ENCODE results near the gene MSS51.

The MSS51 gene

DNA sequence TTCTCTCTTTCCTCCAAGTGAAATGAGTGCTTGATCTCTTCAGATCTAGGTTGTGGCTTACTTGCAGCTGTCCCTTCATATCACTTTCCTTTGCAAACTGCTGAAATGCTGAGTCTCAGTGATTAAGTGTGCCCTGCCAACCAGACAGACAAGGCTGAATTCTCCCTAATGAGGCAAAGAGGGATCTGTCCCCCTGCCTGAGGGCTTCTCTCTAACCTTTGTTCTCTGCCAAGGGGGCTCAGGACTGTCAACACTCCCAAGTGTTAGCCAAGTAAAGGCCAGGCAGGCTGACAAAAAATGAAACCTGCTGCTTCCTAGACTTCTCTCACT, at the start of gene MSS51:
Gene MSS51 (minus strand): TSS at position 24 of the 330 bp plus-strand sequence. CDS start 5,277 bp downstream, outside the sequence.
- DNase-seq = no peak

DNA sequence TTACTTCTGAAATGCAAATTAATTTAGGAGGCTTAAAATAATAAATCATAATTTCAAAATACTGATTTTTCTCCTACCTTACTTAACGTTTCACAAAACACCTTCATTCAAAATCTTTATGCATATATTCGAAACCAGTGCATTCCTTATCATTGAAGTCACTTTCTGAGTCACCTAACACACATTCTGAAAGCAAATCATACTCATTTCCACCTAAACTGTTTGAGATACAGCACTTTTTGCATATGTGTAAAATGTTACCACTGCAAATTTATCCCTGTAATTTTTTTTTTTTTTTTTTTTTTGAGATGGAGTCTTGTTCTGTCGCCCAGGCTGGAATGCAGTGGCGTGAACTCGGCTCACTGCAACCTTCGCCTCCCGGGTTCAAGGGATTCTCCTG, 46.8 kb upstream of the MSS51 start:
- no peak for DNase-seq

DNA sequence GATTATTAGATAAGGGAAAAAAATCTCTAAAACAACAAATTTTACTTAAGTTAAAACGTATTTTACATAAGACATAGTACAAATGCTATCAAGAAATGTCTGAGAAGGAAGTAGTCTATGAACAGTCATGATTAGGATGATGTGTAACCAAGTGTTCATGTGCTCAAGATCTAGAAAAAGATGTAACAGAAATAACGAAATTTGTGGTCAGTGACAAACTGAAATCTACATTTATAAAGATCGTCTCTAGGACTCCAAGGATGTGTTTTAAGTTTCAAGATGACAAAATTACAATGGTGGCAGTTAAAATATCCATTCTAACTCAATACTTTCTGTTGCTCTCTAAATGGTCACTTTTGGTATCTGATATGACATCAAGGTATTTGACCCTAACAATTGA, 45.3 kb upstream of the MSS51 start:
- no peak for DNase-seq

DNA sequence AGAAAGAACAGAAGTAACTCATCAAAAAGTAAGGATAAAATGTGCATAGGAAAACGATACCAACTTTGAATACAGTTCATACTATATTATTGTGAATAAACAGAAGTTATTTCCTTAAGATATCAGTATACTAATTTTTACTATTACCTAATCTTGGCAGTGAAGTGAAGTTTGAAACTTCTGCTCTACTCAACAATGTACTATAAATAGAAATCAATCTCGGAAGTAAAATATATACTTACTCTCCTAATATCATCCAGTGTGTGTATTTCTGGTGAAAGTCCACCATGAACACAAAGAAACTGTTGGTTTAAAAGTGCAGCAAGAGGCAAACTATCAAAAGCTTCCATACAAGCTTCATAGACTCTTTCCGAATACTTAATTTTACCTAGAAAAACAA, 37.9 kb upstream of the MSS51 start:
- DNase-seq = no peak

DNA sequence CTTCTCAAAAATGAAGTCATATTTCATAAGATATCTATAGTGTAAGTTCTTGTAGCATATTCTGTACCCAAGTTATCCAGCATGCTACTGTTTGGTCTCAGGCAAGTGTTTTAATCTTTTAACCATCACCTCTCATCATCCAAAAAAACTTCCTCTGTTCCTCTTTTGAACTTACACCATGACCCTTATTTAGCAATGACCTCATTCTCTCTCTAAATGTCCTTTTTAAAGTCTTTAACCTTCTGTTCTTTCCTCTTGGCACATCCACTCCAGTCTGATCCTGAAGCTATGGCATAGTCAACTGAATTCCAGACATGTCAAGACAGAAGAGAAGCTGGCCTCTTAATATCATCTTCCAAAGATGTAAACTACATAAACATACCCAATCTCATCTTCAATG, 36.2 kb upstream of the MSS51 start:
- no peak for DNase-seq

DNA sequence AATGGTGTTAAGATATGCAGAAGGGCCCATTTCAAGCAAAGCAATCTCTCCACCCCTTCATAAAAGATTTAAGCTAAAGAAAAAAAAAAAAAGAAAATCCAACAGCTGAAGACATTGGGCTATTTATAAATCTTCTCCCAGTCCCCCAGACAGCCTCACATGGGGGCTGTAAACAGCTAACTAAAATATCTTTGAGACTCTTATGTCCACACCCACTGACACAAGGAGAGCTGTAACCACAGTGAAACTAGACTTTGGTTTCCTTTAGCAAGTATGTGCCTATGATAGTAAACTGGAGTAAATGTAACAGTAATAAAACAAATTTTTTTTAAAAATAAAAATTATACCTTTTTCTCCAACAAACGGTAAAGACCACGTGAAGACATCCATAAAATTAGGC, 33.8 kb upstream of the MSS51 start:
- no peak for DNase-seq

DNA sequence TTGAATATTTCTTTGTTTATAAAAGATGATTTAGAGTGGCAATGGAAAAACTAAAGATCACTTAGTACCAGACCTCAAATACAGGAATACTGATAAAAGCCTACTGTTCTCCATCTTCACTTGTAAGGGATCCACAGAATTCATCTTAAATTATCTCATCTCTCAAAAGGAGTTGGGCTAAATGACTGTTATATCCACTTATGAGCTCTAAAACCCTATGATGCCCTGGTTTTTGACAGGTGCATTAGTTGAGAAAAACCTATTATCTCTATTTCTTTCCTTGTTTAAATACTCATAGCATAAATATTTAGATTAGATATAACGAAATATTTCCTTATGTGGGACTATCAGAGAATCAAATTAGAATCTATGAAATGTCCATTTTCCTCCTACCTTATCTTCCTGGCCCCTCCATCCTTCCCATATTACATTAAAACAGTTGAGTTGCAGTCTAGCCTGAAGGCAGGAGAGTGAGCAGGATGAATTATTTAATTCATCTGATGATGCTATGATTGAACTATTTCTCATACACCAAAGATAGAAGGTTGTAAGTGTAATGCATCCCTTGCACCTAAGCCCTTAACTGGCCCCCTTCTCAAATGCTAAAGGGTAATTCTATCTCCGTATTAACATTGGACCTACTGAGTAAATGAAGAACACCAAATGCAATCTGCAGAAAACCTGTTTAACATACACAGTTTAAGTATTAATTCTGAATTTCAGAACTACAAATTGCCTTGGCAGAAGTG, 32.8 kb upstream of the MSS51 start:
- DNase-seq = no peak

DNA sequence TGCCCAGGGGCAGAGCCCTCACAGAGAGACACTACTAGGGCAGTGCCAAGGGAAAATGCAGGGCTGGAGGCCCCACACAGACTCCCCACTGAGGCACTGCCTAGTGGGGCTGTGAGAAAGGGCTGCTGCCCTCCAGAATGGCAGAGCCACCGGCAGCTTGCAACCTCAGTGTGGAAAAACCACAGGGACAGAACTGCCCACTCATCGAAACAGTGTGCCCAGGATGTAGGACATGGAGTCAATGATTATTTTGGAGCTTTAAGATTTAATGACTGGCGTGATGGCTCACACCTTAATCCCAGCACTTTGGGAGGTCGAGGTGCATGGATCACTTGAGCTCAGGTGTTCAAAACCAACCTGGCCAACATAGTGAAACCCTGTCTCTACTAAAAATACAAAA, 27.5 kb upstream of the MSS51 start:
- DNase-seq = no peak

DNA sequence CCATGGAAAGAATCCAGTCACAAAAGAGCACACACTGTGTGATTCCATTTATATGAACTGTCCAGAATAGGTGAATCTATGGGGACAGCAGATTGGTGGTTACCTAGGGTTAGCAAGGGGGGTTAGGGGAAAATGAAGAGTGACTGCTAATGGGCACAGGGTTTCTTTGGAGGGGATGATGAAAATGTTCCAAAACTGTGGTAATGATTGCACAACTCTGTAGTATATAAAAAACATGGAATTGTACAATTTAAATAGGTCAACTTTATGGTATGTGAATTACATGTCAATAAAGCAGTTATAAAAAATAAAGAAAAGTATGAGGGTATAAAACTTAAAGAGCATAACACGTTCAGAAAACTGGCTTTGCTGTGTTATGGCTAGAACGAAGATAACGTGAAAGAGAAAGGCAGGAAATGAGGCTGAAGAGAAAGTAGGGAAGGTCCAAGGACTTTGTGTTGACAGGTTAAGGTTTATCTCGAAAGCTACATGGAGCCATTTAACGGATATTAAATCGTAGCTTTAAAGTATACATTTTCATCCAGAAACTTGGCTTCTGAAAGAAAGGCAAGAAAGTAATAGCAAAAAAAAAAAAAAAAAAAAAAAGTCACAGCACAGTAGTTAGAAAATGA, 26.4 kb upstream of the MSS51 start:
- DNase-seq = no peak

DNA sequence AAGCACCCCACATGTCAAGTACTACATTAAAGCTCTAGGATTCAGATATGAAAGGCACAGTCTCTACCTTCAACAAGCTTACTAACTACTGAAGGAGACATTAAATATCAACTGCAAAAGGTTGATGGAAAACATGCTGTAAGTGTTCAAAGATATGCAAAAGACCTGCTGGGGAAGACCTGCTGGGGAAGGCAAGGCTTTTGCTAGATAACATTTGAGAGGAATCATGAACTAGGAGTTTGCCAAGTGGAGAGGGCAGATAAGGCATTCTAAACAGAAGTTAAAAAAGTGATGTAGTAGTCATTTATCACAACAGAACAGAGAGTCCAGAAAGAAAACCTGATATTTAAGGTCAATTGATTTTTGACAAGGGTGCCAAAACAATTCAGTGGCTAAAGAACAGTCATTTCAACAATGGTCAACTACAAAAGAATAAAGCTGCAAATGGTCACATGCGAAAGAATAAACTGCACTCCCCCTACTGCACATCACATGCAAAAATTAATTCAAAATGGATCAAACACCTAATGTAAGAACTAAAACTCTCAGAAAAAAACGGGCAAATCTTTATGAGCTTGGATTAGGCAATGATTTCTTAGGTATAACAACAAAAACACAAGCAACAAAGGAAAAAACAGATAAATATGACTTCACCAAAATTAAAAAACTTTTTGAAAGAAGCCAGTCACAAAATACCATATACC, 23.0 kb upstream of the MSS51 start:
- no peak for DNase-seq

DNA sequence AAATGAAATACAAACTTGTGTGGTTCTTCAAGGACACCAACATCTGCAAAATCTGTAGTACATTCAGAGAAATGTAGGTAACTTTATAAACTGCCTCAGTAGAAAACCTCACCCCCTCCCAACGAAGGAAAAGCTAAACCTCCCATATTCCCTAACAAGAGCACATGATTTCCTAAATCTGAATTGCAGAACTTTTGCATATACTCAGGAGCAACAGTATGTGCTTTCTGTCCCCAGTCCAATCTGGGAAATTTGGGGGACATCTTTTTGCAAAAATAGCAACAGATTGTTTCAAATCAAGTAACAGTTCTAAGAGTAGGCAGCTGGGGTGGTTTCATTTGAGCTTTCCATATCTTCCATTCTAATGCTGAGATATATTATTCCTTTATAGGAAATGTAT, 15.8 kb upstream of the MSS51 start:
- no peak for DNase-seq

DNA sequence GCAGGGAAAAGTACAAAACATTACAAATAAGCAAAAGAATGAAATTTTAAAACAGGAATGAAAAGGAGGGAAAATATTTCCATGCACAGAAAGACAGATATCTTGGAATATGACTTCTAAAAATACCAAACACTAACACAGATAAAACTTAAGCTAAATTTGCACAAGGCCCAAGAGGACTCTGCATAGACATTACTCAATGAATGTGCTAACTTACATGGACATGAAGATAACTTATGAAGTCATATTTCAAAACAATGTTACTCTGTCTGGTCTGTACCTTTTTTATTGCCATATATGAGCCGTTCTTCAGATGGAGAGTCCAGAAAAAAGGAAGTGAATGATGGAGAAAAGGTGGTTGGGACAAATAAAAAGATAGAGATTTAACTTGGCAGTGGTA, 15.0 kb upstream of the MSS51 start:
- DNase-seq = no peak

DNA sequence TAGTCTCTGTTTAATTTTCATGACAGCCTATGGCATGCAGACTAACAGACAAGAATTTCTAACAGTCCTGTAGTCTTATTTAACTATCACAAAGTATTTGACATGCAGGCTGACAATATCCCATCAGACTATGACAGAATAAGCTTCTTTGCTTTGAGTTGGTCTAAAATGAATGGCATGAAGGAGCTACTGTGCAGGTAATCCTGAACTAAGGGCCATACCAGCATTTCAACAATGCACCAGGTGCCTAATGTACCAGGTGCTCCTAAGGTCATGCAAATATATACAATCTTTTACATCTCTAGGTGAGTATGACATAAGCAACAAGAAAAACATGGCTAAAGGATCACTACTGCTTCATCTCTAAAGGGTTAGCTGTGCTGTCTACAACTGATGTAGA, 13.6 kb upstream of the MSS51 start:
- no peak for DNase-seq

DNA sequence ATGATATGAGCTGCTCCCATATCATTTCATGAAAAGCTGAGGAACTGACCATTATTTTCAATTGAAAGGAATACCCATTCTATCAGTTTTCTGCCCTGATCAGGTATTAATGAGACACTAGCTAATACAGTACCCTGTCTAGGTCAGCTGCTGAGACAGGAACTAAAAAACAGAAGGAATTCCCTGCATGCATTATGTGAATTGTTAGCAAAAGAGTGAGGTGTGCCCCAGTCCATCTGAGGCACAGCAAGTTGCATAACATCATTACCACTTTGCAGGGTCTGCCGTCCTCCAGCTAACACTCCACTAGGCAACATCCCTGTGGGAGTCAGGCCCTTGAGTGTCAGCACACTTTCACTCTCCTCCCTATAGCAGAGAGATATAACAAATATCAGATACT, 11.1 kb upstream of the MSS51 start:
- no peak for DNase-seq

DNA sequence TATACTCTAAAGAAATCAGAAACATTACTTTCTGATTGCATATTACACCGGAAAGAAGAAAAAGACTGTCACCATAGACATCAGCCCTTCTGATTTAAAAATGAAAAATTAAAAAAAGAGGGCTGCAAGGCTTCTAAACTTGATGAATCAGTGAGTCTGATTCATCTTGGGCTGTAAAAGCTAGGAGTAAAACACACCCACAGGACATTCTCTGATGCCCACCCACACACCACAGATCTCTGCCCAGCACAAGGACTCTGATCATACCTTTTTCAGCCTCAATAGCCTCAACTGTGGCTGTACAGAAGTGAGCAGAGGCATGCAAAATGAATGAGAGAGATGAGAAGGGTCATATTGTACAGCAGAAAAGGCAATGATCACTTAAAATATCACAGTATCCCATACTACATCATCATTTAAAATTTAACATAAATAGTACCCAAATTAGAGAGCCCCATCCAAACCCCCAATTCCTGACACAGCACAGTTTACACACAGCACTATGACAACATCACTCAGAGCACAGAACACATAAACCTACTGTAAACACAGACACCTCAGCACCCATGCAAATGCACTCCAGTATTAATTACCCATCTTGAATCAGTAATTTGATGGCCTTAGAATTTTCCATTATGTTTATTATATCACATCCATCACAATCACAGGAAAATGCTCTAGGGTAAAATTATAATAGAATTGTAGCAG, 6.4 kb upstream of the MSS51 start:
- DNase-seq = no peak

DNA sequence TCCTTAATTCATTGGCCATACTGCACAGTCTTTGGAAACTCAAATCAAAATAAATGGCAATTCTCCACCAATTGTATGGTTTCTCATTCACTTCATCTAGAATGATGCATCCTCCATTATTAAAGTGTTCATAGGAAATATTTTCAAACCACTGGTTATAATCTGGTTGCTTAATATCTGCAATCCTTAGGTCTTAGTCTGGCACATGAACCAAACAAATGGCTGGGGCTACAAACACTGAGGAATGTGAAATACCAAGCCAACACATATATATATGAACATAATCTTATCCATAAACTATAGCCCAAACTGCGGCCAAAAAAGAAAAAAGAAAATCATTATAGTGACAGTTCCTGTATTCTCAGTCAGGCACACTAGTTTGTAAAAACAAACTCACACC, 5.7 kb upstream of the MSS51 start:
- DNase-seq = no peak

DNA sequence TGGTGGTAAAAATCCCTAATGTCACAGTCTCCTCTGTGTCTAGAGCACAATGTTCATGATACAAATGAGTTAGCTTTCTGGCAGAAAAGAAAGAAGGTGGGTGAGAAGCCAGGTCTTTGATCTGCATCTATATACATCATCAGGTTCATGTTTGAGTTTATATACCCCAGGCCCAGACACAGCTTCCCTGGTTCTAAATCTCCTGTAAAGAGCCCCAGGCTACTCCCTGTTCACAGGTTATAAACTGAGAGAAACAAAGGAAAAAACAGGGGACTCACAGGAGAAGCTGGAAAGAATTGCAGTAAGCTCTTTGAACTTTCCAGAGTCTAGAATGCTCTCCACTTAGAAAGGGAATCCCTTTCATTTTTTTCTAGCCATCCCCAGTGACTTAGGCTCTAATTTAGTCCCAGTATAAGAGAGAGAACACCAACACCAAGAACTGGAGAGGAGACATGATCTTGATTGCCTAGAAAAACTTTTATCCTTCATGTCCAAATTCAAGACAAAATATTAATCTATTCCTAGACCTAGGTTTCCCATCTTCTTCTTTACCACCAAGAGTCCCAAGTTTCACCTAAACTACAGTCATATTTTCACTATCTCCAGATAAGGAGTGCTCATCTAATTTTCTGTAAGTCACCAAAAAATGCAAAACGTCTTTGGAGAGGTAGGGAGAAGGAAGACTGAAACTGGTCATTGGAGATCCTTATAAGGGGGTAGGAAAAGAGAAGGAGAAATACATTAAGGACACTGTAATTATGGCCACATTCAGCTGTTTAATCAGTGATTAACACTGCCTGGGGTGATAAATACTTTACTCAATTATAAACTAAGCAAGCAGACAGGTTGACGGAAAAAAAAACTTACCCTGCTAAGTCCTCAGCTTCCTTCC, 469 bp downstream of the MSS51 start:
- DNase-seq = no peak

DNA sequence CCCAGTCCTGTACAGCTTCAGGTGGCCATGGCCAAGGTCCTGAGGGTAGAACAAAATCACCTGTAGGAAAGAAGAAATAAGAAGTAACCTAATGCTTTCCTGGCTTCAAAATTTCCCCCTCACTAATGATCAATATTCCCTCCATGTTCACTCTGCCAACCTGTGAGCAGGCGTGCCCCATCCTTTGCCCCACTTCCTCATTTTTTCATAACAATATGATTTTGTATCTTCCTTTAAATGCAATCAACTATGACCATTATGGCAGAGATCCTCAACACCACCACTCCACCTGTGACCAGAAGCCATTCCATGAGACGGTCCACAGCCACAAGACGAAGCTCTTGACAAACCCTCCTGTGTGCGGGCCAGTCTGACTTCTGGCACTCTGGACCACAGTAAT, 7.0 kb downstream of the MSS51 start:
- DNase-seq = no peak

DNA sequence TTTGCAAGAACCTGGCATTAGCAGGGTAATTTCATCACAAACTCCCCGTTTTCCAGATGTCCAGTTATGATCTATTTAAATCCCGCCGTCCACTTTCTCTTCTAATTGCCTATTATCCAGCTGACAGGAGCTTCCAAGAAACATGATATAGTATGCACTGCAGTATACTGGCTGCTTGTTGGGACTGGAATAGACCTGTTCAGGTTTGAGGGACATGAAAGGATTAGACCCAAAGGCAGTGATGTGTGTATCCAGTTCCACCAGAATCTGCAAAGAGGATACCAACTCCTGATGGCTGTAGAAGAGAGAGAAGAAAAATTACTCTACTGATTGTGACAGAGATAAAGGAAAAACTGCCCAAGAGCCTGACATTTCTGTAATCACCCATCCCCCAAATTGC, 8.9 kb downstream of the MSS51 start:
- no peak for DNase-seq

DNA sequence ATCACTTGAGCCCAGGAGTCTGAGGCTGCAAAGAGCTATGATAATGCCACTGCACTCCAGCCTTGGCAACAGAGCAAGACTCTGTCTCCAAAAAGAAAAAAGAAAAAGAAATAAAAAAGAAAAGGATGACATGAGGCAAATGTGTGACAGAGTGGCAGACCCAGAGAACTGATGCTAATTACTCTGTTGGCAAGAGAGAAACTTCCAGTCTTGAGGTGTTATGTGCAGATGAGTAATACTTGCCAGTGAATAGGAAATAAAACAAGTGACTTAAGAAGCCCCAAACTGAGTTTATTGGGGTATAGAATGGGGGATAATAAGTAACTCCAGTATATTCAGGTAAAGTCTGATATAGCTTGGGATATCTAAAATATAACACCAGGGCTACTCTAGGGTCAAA, 10.1 kb downstream of the MSS51 start:
- DNase-seq = no peak

DNA sequence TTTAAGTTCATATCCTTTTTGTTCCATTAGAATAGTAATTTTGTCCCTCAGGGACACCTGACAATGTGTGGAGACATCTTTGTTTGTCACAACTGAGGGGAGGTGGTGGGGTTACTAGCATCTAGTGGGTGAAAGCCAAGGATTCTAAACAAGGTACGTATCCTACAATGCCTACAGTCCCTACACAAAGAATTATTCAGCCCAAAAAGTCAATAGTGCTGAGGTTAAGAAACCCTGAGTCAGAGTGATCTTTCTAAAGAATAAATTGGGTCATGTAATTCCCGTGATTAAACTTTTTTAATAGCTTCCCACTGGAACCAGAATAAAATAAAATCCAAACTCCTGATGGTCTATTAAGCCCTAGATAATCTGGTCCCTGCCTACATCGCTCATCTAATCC, 16.8 kb downstream of the MSS51 start:
- no peak for DNase-seq

DNA sequence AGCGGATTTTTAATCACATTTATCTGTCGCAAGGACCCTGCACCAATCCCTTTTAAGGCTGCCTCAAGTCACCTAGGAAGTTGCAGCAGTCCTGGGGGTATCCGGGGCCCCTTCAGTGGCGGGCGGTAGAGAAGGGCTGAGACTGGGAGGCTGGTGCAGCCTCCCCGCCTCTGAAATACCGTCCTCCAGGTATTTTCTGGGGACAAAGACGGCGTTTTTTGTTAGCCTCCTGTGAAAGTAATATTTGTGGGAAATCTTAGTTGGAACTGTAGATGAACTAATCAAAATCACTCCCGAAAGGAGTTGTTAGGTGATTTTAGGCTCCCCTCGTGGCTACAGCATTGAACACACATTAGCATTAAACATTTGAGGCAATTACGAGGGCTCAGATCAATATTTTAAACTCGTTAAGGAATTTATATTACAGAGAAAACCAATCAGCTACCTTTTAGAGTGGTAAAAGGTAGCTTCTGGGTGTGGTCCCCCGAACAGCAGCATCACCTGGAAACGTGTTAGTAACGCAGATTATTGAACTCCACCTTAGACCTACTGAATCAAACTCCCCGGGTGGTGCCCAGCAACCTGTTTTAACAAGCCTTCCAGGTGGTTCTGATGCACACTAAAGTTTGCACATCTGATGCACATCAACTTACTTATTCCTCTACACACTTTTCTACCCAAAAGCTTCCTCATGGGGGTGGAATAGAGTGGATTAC, 19.0 kb downstream of the MSS51 start:
- DNase-seq = no peak

Measured in DMS 273 treated with DMSO at 0.1 percent for 48 hours (cell line).